AG09309 (cell line): ENCODE data around the gene OR4N5.

ENCODE experiments used
- DNase-seq: peaks from one replicate; pipeline ENCODE4 v3.0.0-alpha.2; 2010; ENCODE audit warnings: low read depth
- H3K4me3 ChIP-seq: 2 replicates; pipeline ENCODE4 v1.5.1; 2011; ENCODE audit warnings: mild to moderate bottlenecking, low read depth, low read length, moderate library complexity; ENCODE audit not compliant: control insufficient read depth
- TF ChIP-seq, protein P1 (sequence below): IDR thresholded peaks from 2 replicates; pipeline ENCODE4 v1.5.1; 2011; ENCODE audit warnings: mild to moderate bottlenecking, low read depth, low read length, inconsistent platforms; ENCODE audit not compliant: insufficient read depth, control insufficient read depth; ENCODE audit errors: missing control alignments

The OR4N5 gene

GRCh38 chr14:20177433-20177974, 38.9 kb downstream of the OR4N5 start:
- TF ChIP-seq, protein P1, sequence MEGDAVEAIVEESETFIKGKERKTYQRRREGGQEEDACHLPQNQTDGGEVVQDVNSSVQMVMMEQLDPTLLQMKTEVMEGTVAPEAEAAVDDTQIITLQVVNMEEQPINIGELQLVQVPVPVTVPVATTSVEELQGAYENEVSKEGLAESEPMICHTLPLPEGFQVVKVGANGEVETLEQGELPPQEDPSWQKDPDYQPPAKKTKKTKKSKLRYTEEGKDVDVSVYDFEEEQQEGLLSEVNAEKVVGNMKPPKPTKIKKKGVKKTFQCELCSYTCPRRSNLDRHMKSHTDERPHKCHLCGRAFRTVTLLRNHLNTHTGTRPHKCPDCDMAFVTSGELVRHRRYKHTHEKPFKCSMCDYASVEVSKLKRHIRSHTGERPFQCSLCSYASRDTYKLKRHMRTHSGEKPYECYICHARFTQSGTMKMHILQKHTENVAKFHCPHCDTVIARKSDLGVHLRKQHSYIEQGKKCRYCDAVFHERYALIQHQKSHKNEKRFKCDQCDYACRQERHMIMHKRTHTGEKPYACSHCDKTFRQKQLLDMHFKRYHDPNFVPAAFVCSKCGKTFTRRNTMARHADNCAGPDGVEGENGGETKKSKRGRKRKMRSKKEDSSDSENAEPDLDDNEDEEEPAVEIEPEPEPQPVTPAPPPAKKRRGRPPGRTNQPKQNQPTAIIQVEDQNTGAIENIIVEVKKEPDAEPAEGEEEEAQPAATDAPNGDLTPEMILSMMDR: no peak
- no peak for DNase-seq
- H3K4me3 ChIP-seq: no peak overlapping the region

DNA sequence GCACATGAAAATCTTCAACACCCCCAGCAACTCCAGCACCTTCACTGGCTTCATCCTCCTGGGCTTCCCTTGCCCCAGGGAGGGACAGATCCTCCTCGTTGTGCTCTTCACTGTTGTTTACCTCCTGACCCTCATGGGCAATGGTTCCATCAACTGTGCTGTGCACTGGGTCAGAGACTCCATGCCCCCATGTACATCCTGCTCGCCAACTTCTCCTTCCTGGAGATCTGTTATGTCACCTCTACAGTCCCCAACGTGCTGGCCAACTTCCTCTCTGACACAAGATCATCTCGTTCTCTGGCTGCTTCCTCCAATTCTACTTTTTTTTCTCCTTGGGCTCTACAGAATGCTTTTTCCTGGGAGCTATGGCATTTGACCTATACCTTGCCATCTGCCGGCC, 40.6 kb downstream of the OR4N5 start:
- DNase-seq: no peak
- no peak overlapping the region for H3K4me3 ChIP-seq
- TF ChIP-seq, protein P1: no peak

- DNase-seq: no peak
- TF ChIP-seq, protein P1: no peak
- H3K4me3 ChIP-seq: no peak overlapping the region
Observed at GRCh38 chr14:20179880-20180279, 41.3 kb downstream of the OR4N5 start.

- H3K4me3 ChIP-seq: no peak overlapping the region
- TF ChIP-seq, protein P1: no peak
- DNase-seq: no peak
Observed at GRCh38 chr14:20180486-20180885, 41.9 kb downstream of the OR4N5 start.

DNA sequence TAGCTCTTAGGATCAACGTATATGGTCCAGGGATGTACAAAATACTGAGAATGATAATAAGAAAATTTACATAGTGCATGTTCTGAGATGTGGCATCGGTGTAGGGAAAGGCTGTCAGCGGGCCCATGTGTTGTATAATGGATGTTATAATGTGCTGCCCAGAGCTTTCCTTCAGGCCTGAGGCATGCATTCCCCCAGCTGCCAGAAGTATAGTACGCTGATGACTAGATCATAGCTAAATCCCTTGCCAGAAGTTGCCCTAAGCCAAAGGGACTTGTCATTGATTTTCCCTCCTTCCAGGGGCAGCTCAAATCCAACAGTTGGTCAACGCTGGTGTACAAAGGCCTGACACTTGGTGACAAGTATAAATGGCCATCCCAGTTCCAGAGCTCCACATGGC, 45.6 kb downstream of the OR4N5 start:
- TF ChIP-seq, protein P1: no peak
- DNase-seq: no peak
- no peak overlapping the region for H3K4me3 ChIP-seq

- no peak for DNase-seq
- no peak within 1 kb of the TSS for H3K4me3 ChIP-seq
- TF ChIP-seq, protein P1: no peak
Observed at GRCh38 chr14:20190596-20190995, 52.0 kb downstream of the OR4N5 start, which contains the start of gene OR11G2. TSS of gene OR11G2 (plus strand) at chr14:20190896. CDS start at chr14:20197438, 6,542 bp downstream.
